OCI-LY7 (cell line): ENCODE data around the gene AOPEP. TPM values are rescaled to one million over a fixed set of nuclear protein-coding genes. Genes with fewer than 3 reads are reported as not detected.

Source experiments
- microRNA-seq: library from miRNA; unstranded; fragments of <30 nt; microRNA quantifications from one replicate; pipeline ENCODE4 v1.2.0, GENCODE V29; 2022; ENCODE audit warnings: borderline replicate concordance
- small RNA-seq: library from RNA; depleted of rRNA; stranded (forward); fragments of <200 nt; gene quantifications from one replicate; pipeline ENCODE3, GENCODE V24; 2014
- total RNA-seq, 2 experiments: library from RNA; depleted of rRNA in 1 of 2; stranded (reverse); fragments of >200 nt in 1 of 2; shearing (Covaris generic) in 1 of 2; gene quantifications; 2 replicates each; pipeline ENCODE4 v1.2.3, GENCODE V29; 2014 to 2022

Gene AOPEP
- total RNA-seq, 2 experiments from 2014 or later: 17.3 to 24.3 TPM

Small RNA genes lying within 50 kb of the gene (microRNA-seq; reads per million reads assigned to microRNA genes)
- gene MIR2278 (15.1 reads per million, percentile 23 among the genes with 10 or more reads in this experiment), gene MIR23B (2,206 reads per million, percentile 87 among the genes with 10 or more reads in this experiment), gene MIR24-1 (not detected), gene MIR27B (683 reads per million, percentile 78 among the genes with 10 or more reads in this experiment), gene MIR3074 (not detected), gene MIR6081 (not detected)

Small RNA genes lying within 50 kb of the gene (small RNA-seq; reads per million reads assigned to genes)
- gene MIR2278 (not detected), gene MIR23B (not detected), gene MIR27B (20.5 reads per million, percentile 97 among the genes with 10 or more reads in this experiment), gene MIR3074 (not detected), gene MIR6081 (not detected)

Other genes starting within 250 kb of the AOPEP start
- 1.8 and 2.9 TPM in 2 replicates for gene PCAT7, start 171.6 kb upstream of the AOPEP start, total RNA-seq (2014; rRNA removed; shearing (Covaris generic))
- gene PCAT7, start 171.6 kb upstream of the AOPEP start, total RNA-seq (2022): 2.5 and 3.2 TPM in 2 replicates
- not detected in 2 replicates for gene FBP2, start 132.9 kb upstream of the AOPEP start, total RNA-seq (2014; rRNA removed; shearing (Covaris generic))
- gene FBP2, start 132.9 kb upstream of the AOPEP start, total RNA-seq (2022): not detected in 2 replicates
- gene FBP1, start 87.2 kb upstream of the AOPEP start, total RNA-seq (2014; rRNA removed; shearing (Covaris generic)): 70.0 and 79.1 TPM in 2 replicates
- 63.9 and 94.1 TPM in 2 replicates for gene FBP1, start 87.2 kb upstream of the AOPEP start, total RNA-seq (2022)